GM19395 (cell line): ENCODE results near the gene TMEM8B.
"Not testable (repeated sequence)": the region's sequence is repeated elsewhere in the genome, so short reads cannot be mapped to it uniquely, and the experiment has no call there.

Experiments used
- ATAC-seq: cut with Tn5 transposase; IDR thresholded peaks from one replicate; pipeline ENCODE4 v1.9.1; 2021; ENCODE audit warnings: mild to moderate bottlenecking, moderate library complexity; ENCODE audit not compliant: unreplicated experiment

The TMEM8B gene

GRCh38 chr9:35905051-35905781, 76.2 kb downstream of the TMEM8B start:
- no peak for ATAC-seq

- ATAC-seq, result no peak
These were observed 77.1 kb downstream of the TMEM8B start, which contains the start of gene HRCT1 for GRCh38 chr9:35905912-35906679. Gene HRCT1, plus strand, starts transcription at chr9:35906202. Its CDS starts 86 bp downstream, at chr9:35906288.

- ATAC-seq, result no peak
These were observed 78.1 kb downstream of the TMEM8B start for GRCh38 chr9:35906923-35907699.

- no peak for ATAC-seq
These were observed 78.9 kb downstream of the TMEM8B start for GRCh38 chr9:35907711-35908503.

- no peak for ATAC-seq
These were observed 79.6 kb downstream of the TMEM8B start for GRCh38 chr9:35908504-35909125.

GRCh38 chr9:35909274-35909673, 80.2 kb downstream of the TMEM8B start, which contains the start of gene SPAAR:
Gene SPAAR, plus strand, starts transcription at chr9:35909490. Its CDS starts 974 bp downstream, at chr9:35910464.
- no peak for ATAC-seq

GRCh38 chr9:35909687-35910612, 80.9 kb downstream of the TMEM8B start:
- ATAC-seq, result no peak

GRCh38 chr9:35910613-35911359, 81.8 kb downstream of the TMEM8B start:
- ATAC-seq, result no peak

GRCh38 chr9:35911690-35912089, 82.7 kb downstream of the TMEM8B start:
- ATAC-seq, result no peak

- ATAC-seq, result no peak
These were observed 83.9 kb downstream of the TMEM8B start for GRCh38 chr9:35912791-35913400.

GRCh38 chr9:35913429-35913828, 84.4 kb downstream of the TMEM8B start:
- not testable (repeated sequence) for ATAC-seq

GRCh38 chr9:35914301-35914807, 85.3 kb downstream of the TMEM8B start:
- no peak for ATAC-seq
